ENCODE data around the gene HINT3.
"Not testable (repeated sequence)": the region's sequence is repeated elsewhere in the genome, so short reads cannot be mapped to it uniquely, and the experiment has no call there.

Gene HINT3

GRCh38 chr6:125940247-125941041, 16.1 kb upstream of the HINT3 start:
- no peak for DNase-seq (ENCODE audit: low spot score)

- DNase-seq (ENCODE audit: low spot score), result no peak
Measured at GRCh38 chr6:125942672-125943527, 13.7 kb upstream of the HINT3 start.

GRCh38 chr6:125943528-125944433, 12.8 kb upstream of the HINT3 start:
- DNase-seq (ENCODE audit: low spot score), result no peak

DNA sequence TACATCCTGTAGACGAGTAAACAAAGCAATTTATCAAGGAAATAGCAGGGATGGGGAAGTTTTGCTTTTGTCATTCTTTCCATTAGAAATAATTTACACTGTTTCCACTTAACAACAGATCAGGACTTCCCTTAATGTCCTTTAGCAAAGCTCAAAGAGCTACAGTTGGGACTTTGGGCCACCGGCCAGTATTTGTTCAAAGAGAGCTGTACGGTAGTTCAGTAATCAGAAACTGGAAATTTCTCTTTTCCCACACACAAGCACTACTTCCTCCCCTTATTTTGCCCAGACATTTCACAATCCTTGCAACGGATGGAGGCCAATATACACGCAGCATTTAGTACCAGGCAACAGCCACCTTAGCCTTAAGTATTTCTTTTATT, 12.1 kb upstream of the HINT3 start:
- no peak for DNase-seq (ENCODE audit: low spot score)

DNA sequence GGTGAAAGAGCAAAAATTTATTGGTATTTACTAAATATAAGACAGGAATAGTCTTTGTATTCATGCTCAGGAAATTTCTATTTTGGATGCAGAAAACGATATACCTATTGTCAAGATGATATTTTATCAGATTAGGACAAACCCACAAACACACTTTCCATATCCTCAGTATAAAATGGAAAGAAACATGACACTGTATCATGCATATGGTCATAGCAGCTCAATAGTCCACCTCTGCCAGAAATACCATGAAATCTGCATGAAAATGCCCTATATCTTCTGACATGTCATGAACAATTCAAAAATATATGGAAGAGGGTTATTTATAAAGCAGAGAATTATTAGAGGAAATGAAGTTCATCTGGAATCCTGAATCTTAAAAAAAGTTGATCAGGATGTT, 11.7 kb upstream of the HINT3 start:
- no peak for DNase-seq (ENCODE audit: low spot score)

DNA sequence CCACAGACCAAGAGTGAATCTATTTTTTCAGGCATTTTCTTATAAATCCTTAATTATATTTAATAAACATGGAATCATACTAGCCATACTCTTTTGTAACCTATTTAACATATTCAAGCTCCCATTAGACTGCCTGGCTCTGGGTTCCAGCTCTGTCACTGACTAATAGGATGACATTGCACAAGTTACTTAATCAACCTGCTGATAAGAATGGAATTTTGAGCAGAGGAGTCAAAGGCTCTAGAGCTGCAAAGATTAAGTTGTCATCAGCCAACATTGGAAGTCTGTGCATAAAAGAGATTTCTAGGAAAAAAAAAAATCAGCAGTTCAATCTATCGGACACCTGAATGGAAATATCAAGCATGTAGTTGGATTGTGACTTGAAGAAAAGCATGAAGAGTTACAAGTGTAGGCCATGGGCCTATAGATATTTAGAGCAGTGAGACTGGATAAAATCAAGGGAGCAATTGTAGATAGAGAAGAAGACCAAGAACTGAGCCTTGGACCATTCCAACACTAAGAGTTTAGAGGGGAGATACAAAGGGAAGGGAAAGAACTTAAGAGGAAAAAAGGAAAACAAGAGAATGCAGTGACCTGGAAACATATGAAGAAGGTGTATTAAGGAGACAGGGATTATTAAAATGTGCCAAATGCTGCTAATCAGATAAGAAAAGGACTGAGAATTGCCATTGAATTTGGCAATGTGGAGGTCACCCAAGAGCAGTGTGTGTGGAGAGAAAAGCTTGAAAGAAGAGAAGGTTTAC, 11.0 kb upstream of the HINT3 start:
- DNase-seq (ENCODE audit: low spot score), result no peak

- no peak for DNase-seq (ENCODE audit: low spot score)
Measured at GRCh38 chr6:125947615-125948014, 9.0 kb upstream of the HINT3 start.

GRCh38 chr6:125948455-125948854, 8.1 kb upstream of the HINT3 start:
- no peak for DNase-seq (ENCODE audit: low spot score)

DNA sequence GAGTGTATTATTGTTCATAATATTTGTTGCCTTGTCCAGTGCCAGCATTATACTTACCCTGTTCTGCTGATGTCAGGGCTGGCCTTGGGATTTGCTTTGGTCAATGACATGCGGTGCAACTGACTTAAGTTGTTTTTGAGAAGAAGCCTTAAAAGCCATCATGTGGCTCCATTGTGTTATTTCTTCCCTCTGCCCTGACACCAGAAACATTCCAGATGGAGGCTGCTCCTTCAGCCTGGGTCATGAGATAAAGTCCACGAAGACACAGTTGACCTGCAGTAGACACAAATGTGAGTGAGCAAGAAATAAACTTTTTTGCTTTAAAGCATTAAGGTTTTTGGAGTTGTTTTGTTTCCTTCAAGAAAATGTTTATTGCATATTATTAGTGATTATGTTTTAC, 7.5 kb upstream of the HINT3 start:
- DNase-seq (ENCODE audit: low spot score), result no peak

- no peak for DNase-seq (ENCODE audit: low spot score)
Measured at GRCh38 chr6:125950293-125950692, 6.3 kb upstream of the HINT3 start.

- DNase-seq (ENCODE audit: low spot score), result not testable (repeated sequence)
Measured at GRCh38 chr6:125950716-125951115, 5.9 kb upstream of the HINT3 start.

- DNase-seq (ENCODE audit: low spot score), result no peak
Measured at GRCh38 chr6:125951323-125951722, 5.2 kb upstream of the HINT3 start.

DNA sequence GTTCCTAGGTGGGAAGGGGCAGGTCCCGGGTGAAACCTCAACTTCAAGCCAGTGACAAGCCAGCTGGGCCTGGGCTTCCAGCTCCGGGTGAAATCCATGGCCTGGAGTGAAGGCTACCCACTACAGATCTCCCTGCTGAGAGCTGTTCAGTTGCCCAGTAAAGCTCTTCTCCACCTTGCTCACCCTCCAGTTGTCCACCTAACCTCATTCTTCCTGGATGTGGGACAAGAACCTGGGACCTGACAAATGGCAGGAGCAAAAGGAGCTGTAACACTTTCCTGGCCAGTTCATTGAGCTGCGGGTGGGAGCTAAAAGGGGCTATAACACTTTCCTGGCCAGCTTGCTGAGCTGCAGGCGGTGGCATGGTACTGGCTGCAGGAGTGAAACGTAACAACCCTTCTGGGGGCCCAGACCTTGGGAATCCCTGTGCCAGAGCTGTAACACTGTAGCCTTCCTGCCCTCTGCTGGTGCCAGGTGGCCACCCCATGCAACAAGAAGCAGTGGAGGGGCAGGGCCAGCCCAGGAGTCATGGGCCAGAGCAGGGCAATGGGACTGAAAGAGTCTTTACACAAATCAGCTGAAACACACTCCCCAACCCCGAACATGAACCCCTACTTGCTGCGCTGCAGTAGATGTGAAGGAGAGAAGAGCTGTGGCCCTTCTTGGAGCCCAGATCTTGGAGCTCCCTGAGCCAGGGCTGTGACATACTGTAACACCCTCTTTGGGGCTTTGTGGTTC, 3.6 kb upstream of the HINT3 start:
- no peak for DNase-seq (ENCODE audit: low spot score)

DNA sequence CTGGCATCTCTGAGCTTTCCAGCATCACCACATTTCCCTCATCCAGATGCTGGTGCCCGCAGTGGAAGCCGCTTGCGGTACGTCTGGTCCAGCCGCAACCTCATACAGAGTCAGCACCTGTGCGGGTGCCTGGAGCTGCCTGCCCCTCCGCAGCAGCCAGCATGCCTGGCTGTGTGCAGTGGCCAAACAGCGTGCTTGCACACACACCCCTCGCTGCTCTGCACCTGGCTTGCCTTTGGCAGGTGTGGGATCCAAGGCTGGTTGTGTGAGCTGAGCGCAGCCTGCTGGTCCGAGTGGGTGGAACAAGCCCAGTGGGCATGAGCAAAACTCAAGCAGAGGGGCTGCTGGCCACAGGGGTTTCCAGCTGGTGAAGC, 3.1 kb upstream of the HINT3 start:
- no peak for DNase-seq (ENCODE audit: low spot score)

GRCh38 chr6:125954735-125955339, 1.7 kb upstream of the HINT3 start:
- no peak for DNase-seq (ENCODE audit: low spot score)

DNA sequence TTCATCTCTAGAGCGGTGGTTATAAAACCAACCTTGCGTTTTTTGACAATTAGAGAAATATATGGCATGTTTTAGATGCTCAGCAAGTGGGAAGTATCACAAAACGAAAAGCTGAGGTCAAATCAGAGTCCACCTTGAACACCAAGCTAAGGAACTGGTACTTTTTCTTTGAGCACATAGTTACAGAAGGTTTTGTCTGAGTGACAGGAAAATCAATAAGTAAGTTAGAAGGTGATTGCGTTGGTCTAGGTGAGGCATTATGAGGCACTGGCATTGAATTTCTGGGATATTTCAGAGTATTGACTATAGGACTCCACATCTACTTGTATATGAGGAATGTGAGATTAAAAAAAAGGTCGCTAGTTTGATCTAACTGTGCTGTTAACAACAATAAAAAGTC, 597 bp upstream of the HINT3 start:
- no peak for DNase-seq (ENCODE audit: low spot score)

DNA sequence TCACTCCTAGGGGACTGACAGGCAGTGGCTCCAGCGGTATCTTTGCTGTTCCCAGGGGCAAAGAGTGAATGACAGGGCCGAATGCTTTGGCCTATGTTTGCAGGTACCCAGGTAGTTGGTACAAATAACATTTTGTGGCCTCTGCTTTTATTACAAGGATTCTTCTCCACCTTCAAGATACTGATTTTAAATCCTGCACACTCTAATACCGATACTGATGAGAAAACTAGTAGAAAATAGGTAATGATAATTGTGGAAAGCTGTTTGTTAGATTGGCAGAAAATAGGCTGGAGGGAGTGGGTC, 772 bp downstream of the HINT3 start:
- no peak for DNase-seq (ENCODE audit: low spot score)

DNA sequence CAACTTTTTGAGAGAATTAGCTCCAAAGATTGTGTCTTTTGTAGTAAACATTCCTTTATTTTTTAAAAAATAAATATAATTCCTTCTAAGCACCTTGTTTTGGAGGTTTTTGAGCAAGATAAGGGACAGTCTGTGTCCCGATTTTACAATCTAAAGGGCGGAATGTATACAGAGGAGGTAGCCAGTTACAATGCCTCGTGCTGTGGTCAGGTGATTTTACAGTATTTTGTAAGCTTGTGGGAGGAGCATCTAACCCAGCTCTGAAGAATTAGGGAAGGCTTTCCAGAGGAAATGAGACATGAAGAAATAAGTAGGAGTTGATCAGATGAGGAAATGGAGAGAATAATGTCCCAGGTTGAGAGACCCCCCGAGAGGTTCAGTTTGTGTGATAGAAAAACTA, 1.3 kb downstream of the HINT3 start:
- DNase-seq (ENCODE audit: low spot score), result no peak

GRCh38 chr6:125959041-125959440, 2.5 kb downstream of the HINT3 start:
- DNase-seq (ENCODE audit: low spot score), result no peak

DNA sequence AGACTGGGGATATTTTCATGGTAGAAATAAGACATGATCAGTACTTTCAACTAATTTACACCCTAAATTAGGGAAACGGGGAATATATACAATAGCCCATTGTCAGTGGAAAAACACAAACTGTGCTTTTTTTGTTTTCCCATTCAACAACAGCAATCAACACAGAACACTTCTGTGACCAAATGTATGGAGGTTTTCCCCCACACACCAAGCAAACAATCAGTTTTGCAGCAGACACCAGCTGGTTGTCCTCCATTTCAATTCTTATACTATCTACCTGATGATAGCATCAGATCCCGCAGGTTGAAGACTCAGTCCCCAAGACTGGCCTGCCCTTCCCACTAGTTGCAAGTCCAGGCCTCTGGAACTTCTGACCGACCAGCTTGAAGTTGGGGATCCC, 4.5 kb downstream of the HINT3 start:
- no peak for DNase-seq (ENCODE audit: low spot score)

Data from NAMALWA (cell line).